Trophoblast cell (in vitro differentiated cells and primary cell): ENCODE results near the gene RFPL3.

Experiments
- DNase-seq, 2 donors: peaks; one replicate each; pipeline ENCODE4 v3.0.0-alpha.2; 2016
- H2AFZ ChIP-seq: 2 replicates; pipeline ENCODE4 v1.6.1; 2013; ENCODE audit warnings: low read length, moderate library complexity, mild to moderate bottlenecking; ENCODE audit not compliant: insufficient read depth, poor library complexity
- H2AK5ac ChIP-seq: 2 replicates; pipeline ENCODE4 v1.6.1; 2013; ENCODE audit warnings: mild to moderate bottlenecking, low read length
- H2BK120ac ChIP-seq: 2 replicates; pipeline ENCODE4 v1.6.1; 2013; ENCODE audit warnings: low read length, mild to moderate bottlenecking, moderate library complexity; ENCODE audit not compliant: insufficient read depth, poor library complexity
- H2BK12ac ChIP-seq: 2 replicates; pipeline ENCODE4 v1.6.1; 2013; ENCODE audit warnings: mild to moderate bottlenecking, low read length, moderate library complexity
- H2BK5ac ChIP-seq: 2 replicates; pipeline ENCODE4 v1.6.1; 2013; ENCODE audit warnings: low read length, low read depth, moderate library complexity, mild to moderate bottlenecking; ENCODE audit not compliant: poor library complexity
- H3K14ac ChIP-seq: 2 replicates; pipeline ENCODE4 v1.6.1; 2013; ENCODE audit warnings: mild to moderate bottlenecking, low read length
- H3K18ac ChIP-seq: 2 replicates; pipeline ENCODE4 v1.6.1; 2013; ENCODE audit warnings: mild to moderate bottlenecking, low read length
- H3K23ac ChIP-seq: 2 replicates; pipeline ENCODE4 v1.6.1; 2013; ENCODE audit warnings: low read length
- H3K27ac ChIP-seq: 2 replicates; pipeline ENCODE4 v1.5.1; 2013; ENCODE audit warnings: low read depth, mild to moderate bottlenecking, inconsistent platforms, low read length, moderate library complexity
- H3K27me3 ChIP-seq: 2 replicates; pipeline ENCODE4 v1.6.1; 2013; ENCODE audit warnings: inconsistent platforms, mild to moderate bottlenecking, low read length, moderate library complexity; ENCODE audit not compliant: insufficient read depth
- H3K36me3 ChIP-seq, 2 experiments: 1 replicate in 1 of 2; 2 replicates in 1 of 2; pipeline ENCODE4 v1.6.1; 2013; ENCODE audit warnings: low read length in 2 of 2, mild to moderate bottlenecking in 2 of 2, moderate library complexity in 1 of 2; ENCODE audit not compliant: insufficient read depth in 2 of 2, control insufficient read depth in 1 of 2
- H3K4ac ChIP-seq: 2 replicates; pipeline ENCODE4 v1.6.1; 2013; ENCODE audit warnings: low read depth, mild to moderate bottlenecking, low read length, moderate library complexity
- H3K4me1 ChIP-seq, 2 experiments: 1 replicate in 1 of 2; 2 replicates in 1 of 2; pipeline ENCODE4 v1.6.1; 2013; ENCODE audit warnings: low read length in 2 of 2, mild to moderate bottlenecking in 2 of 2, moderate library complexity in 1 of 2; ENCODE audit not compliant: insufficient read depth in 2 of 2, control insufficient read depth in 1 of 2
- H3K4me2 ChIP-seq: 2 replicates; pipeline ENCODE4 v1.6.1; 2013; ENCODE audit warnings: inconsistent platforms, mild to moderate bottlenecking, low read length, moderate library complexity
- H3K4me3 ChIP-seq: 2 replicates; pipeline ENCODE4 v1.5.1; 2013; ENCODE audit warnings: mild to moderate bottlenecking, low read depth, low read length, inconsistent platforms
- H3K79me1 ChIP-seq: one replicate; pipeline ENCODE4 v1.6.1; 2013; ENCODE audit warnings: low read length
- H3K79me2 ChIP-seq: 2 replicates; pipeline ENCODE4 v1.6.1; 2013; ENCODE audit warnings: low read length, mild to moderate bottlenecking; ENCODE audit not compliant: control insufficient read depth, insufficient read depth, poor library complexity
- H3K9ac ChIP-seq: 2 replicates; pipeline ENCODE4 v1.6.1; 2013; ENCODE audit warnings: mild to moderate bottlenecking, low read length
- H3K9me3 ChIP-seq: 2 replicates; pipeline ENCODE4 v1.6.1; 2013; ENCODE audit warnings: low read depth, mild to moderate bottlenecking, control low read depth, inconsistent platforms, low read length; ENCODE audit not compliant: insufficient read depth
- H4K12ac ChIP-seq: 2 replicates; pipeline ENCODE4 v1.6.1; 2013; ENCODE audit warnings: low read depth, mild to moderate bottlenecking, low read length, moderate library complexity
- H4K8ac ChIP-seq: 2 replicates; pipeline ENCODE4 v1.6.1; 2013; ENCODE audit warnings: low read depth, mild to moderate bottlenecking, low read length, moderate library complexity
- H4K91ac ChIP-seq: one replicate; pipeline ENCODE4 v1.6.1; 2013; ENCODE audit warnings: low read depth, mild to moderate bottlenecking, low read length, moderate library complexity
- WGBS: extraction: QIAGEN DNeasy Blood & Tissue Kit; methylation state at CpG from one replicate; pipeline ENCODE4 v1.1.7; 2013; ENCODE audit warnings: missing lambda C conversion rate; ENCODE audit not compliant: insufficient read length, insufficient coverage; ENCODE audit errors: extremely low coverage; 5-methylcytosine and 5-hydroxymethylcytosine counted together

Gene RFPL3

GRCh38 chr22:32329202-32329645 lies 28.4 kb upstream of the RFPL3 start:
- H3K79me2 ChIP-seq, result no peaks in the 10 kb centered on the region
- no peak overlapping the region for H3K27ac ChIP-seq
- H4K12ac ChIP-seq, result no peak overlapping the region
- H3K4me2 ChIP-seq, result no peak overlapping the region
- no peak overlapping the region for H2BK5ac ChIP-seq
- H2BK120ac ChIP-seq, result no peak overlapping the region
- H2BK12ac ChIP-seq, result no peak overlapping the region
- no peak overlapping the region for H2AFZ ChIP-seq
- H3K4me1 ChIP-seq, result no peaks in the 10 kb centered on the region
- H3K36me3 ChIP-seq, result no peaks in the 10 kb centered on the region
- no peak overlapping the region for H3K9ac ChIP-seq
- no peak overlapping the region for H2AK5ac ChIP-seq
- H3K18ac ChIP-seq, result no peak overlapping the region
- H4K8ac ChIP-seq, result no peak overlapping the region
- DNase-seq, result no peak
- no peak overlapping the region for H3K14ac ChIP-seq
- H3K9me3 ChIP-seq, result peaks cover 2% of the 10 kb centered on the region
- no CpG with 5 or more reads among the region's 8 CpGs for WGBS
- H3K23ac ChIP-seq, result no peak overlapping the region
- no peaks in the 10 kb centered on the region for H3K27me3 ChIP-seq
- no peaks in the 10 kb centered on the region for H3K79me1 ChIP-seq
- H4K91ac ChIP-seq, result no peak overlapping the region
- no peak overlapping the region for H3K4me3 ChIP-seq
- H3K4ac ChIP-seq, result no peak overlapping the region

- H3K18ac ChIP-seq, result no peak overlapping the region
- H3K27me3 ChIP-seq, result no peaks in the 10 kb centered on the region
- no peak overlapping the region for H2BK12ac ChIP-seq
- no peaks in the 10 kb centered on the region for H3K79me2 ChIP-seq
- no peak overlapping the region for H3K23ac ChIP-seq
- DNase-seq, result no peak
- no peak overlapping the region for H4K8ac ChIP-seq
- H3K27ac ChIP-seq, result no peak overlapping the region
- H3K79me1 ChIP-seq, result no peaks in the 10 kb centered on the region
- no peak overlapping the region for H4K91ac ChIP-seq
- H3K4me3 ChIP-seq, result no peak overlapping the region
- H3K9ac ChIP-seq, result no peak overlapping the region
- peaks cover 2% of the 10 kb centered on the region for H3K9me3 ChIP-seq
- H3K4ac ChIP-seq, result no peak overlapping the region
- H2AK5ac ChIP-seq, result no peak overlapping the region
- no peaks in the 10 kb centered on the region for H3K4me1 ChIP-seq
- no peak overlapping the region for H3K4me2 ChIP-seq
- no peak overlapping the region for H2BK120ac ChIP-seq
- H2AFZ ChIP-seq, result no peak overlapping the region
- H3K36me3 ChIP-seq, result no peaks in the 10 kb centered on the region
- H4K12ac ChIP-seq, result no peak overlapping the region
- H2BK5ac ChIP-seq, result no peak overlapping the region
- no CpG with 5 or more reads among the region's 28 CpGs for WGBS
- no peak overlapping the region for H3K14ac ChIP-seq
Observed at GRCh38 chr22:32331236-32331917, 26.3 kb upstream of the RFPL3 start.

GRCh38 chr22:32331918-32332725 lies 25.5 kb upstream of the RFPL3 start:
- H3K4me1 ChIP-seq, result no peaks in the 10 kb centered on the region

GRCh38 chr22:32333141-32333768 lies 24.4 kb upstream of the RFPL3 start:
- H2AFZ ChIP-seq, result no peak overlapping the region
- H2AK5ac ChIP-seq, result no peak overlapping the region
- H2BK120ac ChIP-seq, result no peak overlapping the region
- no peak overlapping the region for H3K4ac ChIP-seq
- peaks cover 2% of the 10 kb centered on the region for H3K9me3 ChIP-seq
- no peaks in the 10 kb centered on the region for H3K79me1 ChIP-seq
- H3K14ac ChIP-seq, result no peak overlapping the region
- no CpG with 5 or more reads among the region's 10 CpGs for WGBS
- H2BK5ac ChIP-seq, result no peak overlapping the region
- H3K18ac ChIP-seq, result no peak overlapping the region
- H2BK12ac ChIP-seq, result no peak overlapping the region
- H3K36me3 ChIP-seq, result no peaks in the 10 kb centered on the region
- no peaks in the 10 kb centered on the region for H3K4me1 ChIP-seq
- no peak overlapping the region for H3K23ac ChIP-seq
- H4K91ac ChIP-seq, result no peak overlapping the region
- H3K4me2 ChIP-seq, result no peak overlapping the region
- no peak overlapping the region for H3K4me3 ChIP-seq
- no peak overlapping the region for H4K12ac ChIP-seq
- no peak for DNase-seq
- H3K9ac ChIP-seq, result no peak overlapping the region
- no peaks in the 10 kb centered on the region for H3K27me3 ChIP-seq
- H3K27ac ChIP-seq, result no peak overlapping the region
- no peaks in the 10 kb centered on the region for H3K79me2 ChIP-seq
- no peak overlapping the region for H4K8ac ChIP-seq

More at GRCh38 chr22:32331918-32332725, 25.5 kb upstream of the RFPL3 start:
- Histone ChIP-seq H3K79me2 (no peaks in the 10 kb centered on the region), H2AFZ (no peak overlapping the region), H3K4me2 (no peak overlapping the region), H3K4me3 (no peak overlapping the region), H3K18ac (no peak overlapping the region), H2BK12ac (no peak overlapping the region), H3K36me3 (no peaks in the 10 kb centered on the region), H3K14ac (no peak overlapping the region), H3K23ac (no peak overlapping the region), H3K4ac (no peak overlapping the region), H3K9ac (no peak overlapping the region), H4K8ac (no peak overlapping the region), H2BK5ac (no peak overlapping the region), H2AK5ac (no peak overlapping the region), H3K79me1 (no peaks in the 10 kb centered on the region), H3K27ac (no peak overlapping the region), H4K91ac (no peak overlapping the region), H4K12ac (no peak overlapping the region), H3K27me3 (no peaks in the 10 kb centered on the region), H2BK120ac (no peak overlapping the region), H3K9me3 (peaks cover 2% of the 10 kb centered on the region)
- no peak for DNase-seq
- no CpG with 5 or more reads among the region's 15 CpGs for WGBS
